H9 (cell line): ENCODE results near the gene RAI1. TPM values are rescaled to one million over a fixed set of nuclear protein-coding genes. Genes with fewer than 3 reads are reported as not detected.

Source experiments
- DNase-seq: peaks from one replicate; pipeline ENCODE4 v3.0.0-alpha.2; 2017
- H2AFZ ChIP-seq: one replicate; pipeline ENCODE4 v1.6.1; 2013; ENCODE audit warnings: mild to moderate bottlenecking, low read length, control low read depth, moderate library complexity
- H2AK5ac ChIP-seq: 2 replicates; pipeline ENCODE4 v1.6.1; 2013; ENCODE audit warnings: low read length, control low read depth, mixed read lengths; ENCODE audit not compliant: insufficient read length
- H2BK120ac ChIP-seq: one replicate; pipeline ENCODE4 v1.6.1; 2013; ENCODE audit warnings: low read depth, mild to moderate bottlenecking, low read length, control low read depth, inconsistent platforms; ENCODE audit not compliant: poor library complexity, severe bottlenecking
- H2BK12ac ChIP-seq: 2 replicates; pipeline ENCODE4 v1.6.1; 2013; ENCODE audit warnings: low read length, control low read depth, mixed read lengths, low read depth; ENCODE audit not compliant: insufficient read length
- H2BK15ac ChIP-seq: 2 replicates; pipeline ENCODE4 v1.6.1; 2013; ENCODE audit warnings: low read depth, low read length, control low read depth
- H2BK20ac ChIP-seq: one replicate; pipeline ENCODE4 v1.6.1; 2013; ENCODE audit warnings: low read depth, mild to moderate bottlenecking, low read length, control low read depth, inconsistent platforms; ENCODE audit not compliant: poor library complexity, severe bottlenecking
- H2BK5ac ChIP-seq: 2 replicates; pipeline ENCODE4 v1.6.1; 2013; ENCODE audit warnings: low read length, control low read depth, mixed read lengths; ENCODE audit not compliant: insufficient read length
- H3K14ac ChIP-seq: 2 replicates; pipeline ENCODE4 v1.6.1; 2013; ENCODE audit warnings: low read length, control low read depth; ENCODE audit not compliant: insufficient read depth
- H3K18ac ChIP-seq: 2 replicates; pipeline ENCODE4 v1.6.1; 2013; ENCODE audit warnings: low read depth, mild to moderate bottlenecking, mixed read lengths, low read length, control low read depth; ENCODE audit not compliant: insufficient read length
- H3K23ac ChIP-seq: 2 replicates; pipeline ENCODE4 v1.6.1; 2013; ENCODE audit warnings: low read length, control low read depth, mixed read lengths, low read depth; ENCODE audit not compliant: insufficient read length
- H3K23me2 ChIP-seq: 2 replicates; pipeline ENCODE4 v1.6.1; 2013; ENCODE audit warnings: low read depth, mild to moderate bottlenecking, mixed read lengths, low read length, control low read depth; ENCODE audit not compliant: insufficient read length, poor library complexity, severe bottlenecking
- H3K27ac ChIP-seq: 2 replicates; pipeline ENCODE4 v1.5.1; 2013; ENCODE audit warnings: low read length, control low read depth, mixed read lengths, low read depth; ENCODE audit not compliant: insufficient read length
- H3K27me3 ChIP-seq: 2 replicates; pipeline ENCODE4 v1.6.1; 2013; ENCODE audit warnings: low read length, control low read depth, inconsistent platforms; ENCODE audit not compliant: insufficient read depth
- H3K4ac ChIP-seq: 2 replicates; pipeline ENCODE4 v1.6.1; 2013; ENCODE audit warnings: low read depth, mild to moderate bottlenecking, control low read depth, inconsistent platforms, low read length, moderate library complexity
- H3K4me1 ChIP-seq: 2 replicates; pipeline ENCODE4 v1.6.1; 2013; ENCODE audit warnings: low read length, control low read depth, inconsistent platforms; ENCODE audit not compliant: insufficient read depth
- H3K4me2 ChIP-seq: 2 replicates; pipeline ENCODE4 v1.6.1; 2013; ENCODE audit warnings: low read length, control low read depth, mixed read lengths; ENCODE audit not compliant: insufficient read length, insufficient read depth
- H3K56ac ChIP-seq: 2 replicates; pipeline ENCODE4 v1.6.1; 2013; ENCODE audit warnings: low read depth, mild to moderate bottlenecking, mixed read lengths, low read length, control low read depth; ENCODE audit not compliant: insufficient read length
- H3K79me1 ChIP-seq: 2 replicates; pipeline ENCODE4 v1.6.1; 2013; ENCODE audit warnings: low read depth, mild to moderate bottlenecking, moderate library complexity, low read length, control low read depth, inconsistent platforms; ENCODE audit not compliant: insufficient read depth, poor library complexity, severe bottlenecking
- H3K79me2 ChIP-seq: 2 replicates; pipeline ENCODE4 v1.6.1; 2013; ENCODE audit warnings: low read length, control low read depth, inconsistent platforms; ENCODE audit not compliant: insufficient read depth
- H3K9ac ChIP-seq: 2 replicates; pipeline ENCODE4 v1.6.1; 2013; ENCODE audit warnings: low read length, control low read depth, mixed read lengths; ENCODE audit not compliant: insufficient read length; ENCODE audit errors: extremely low read depth
- H3K9me3 ChIP-seq: one replicate; pipeline ENCODE4 v1.6.1; 2013; ENCODE audit warnings: low read depth, low read length, inconsistent platforms; ENCODE audit not compliant: control insufficient read depth
- H3T11ph ChIP-seq: one replicate; pipeline ENCODE4 v1.6.1; 2013; ENCODE audit warnings: mild to moderate bottlenecking, low read length, control low read depth, inconsistent platforms
- H4K20me1 ChIP-seq: one replicate; pipeline ENCODE4 v1.6.1; 2013; ENCODE audit not compliant: control insufficient read depth, insufficient read length, insufficient read depth
- H4K5ac ChIP-seq: 2 replicates; pipeline ENCODE4 v1.6.1; 2013; ENCODE audit warnings: low read depth, mild to moderate bottlenecking, mixed read lengths, low read length, control low read depth; ENCODE audit not compliant: insufficient read length
- H4K8ac ChIP-seq: replicated peaks from 2 replicates; pipeline ENCODE4 v1.6.1; 2013; ENCODE audit warnings: low read length, control low read depth, mixed read lengths, low read depth; ENCODE audit not compliant: insufficient read length
- H4K91ac ChIP-seq: 2 replicates; pipeline ENCODE4 v1.6.1; 2013; ENCODE audit warnings: low read depth, mild to moderate bottlenecking, moderate library complexity, mixed read lengths, low read length, control low read depth; ENCODE audit not compliant: insufficient read length
- H3K27ac Mint-ChIP-seq, 3 experiments: 2 replicates in 2 of 3; 3 replicates in 1 of 3; pipeline ENCODE4 v1.8.0; 2020 to 2021; ENCODE audit warnings: mixed read lengths in 3 of 3, mild to moderate bottlenecking in 1 of 3, moderate library complexity in 1 of 3
- H3K27me3 Mint-ChIP-seq: 2 replicates; pipeline ENCODE4 v1.8.0; 2021; ENCODE audit warnings: low read depth, mild to moderate bottlenecking, moderate library complexity, mixed read lengths
- H3K36me3 Mint-ChIP-seq, 3 experiments: 2 replicates in 2 of 3; 3 replicates in 1 of 3; pipeline ENCODE4 v1.8.0; 2020 to 2021; ENCODE audit warnings: low read depth in 3 of 3, mixed read lengths in 3 of 3; ENCODE audit not compliant: insufficient read depth in 1 of 3
- H3K4me1 Mint-ChIP-seq, 2 experiments: 2 replicates each; pipeline ENCODE4 v1.8.0; 2020; ENCODE audit warnings: mixed read lengths in 2 of 2
- H3K4me3 Mint-ChIP-seq, 2 experiments: 2 replicates in 1 of 2; 3 replicates in 1 of 2; pipeline ENCODE4 v1.8.0; 2020 to 2021; ENCODE audit warnings: mild to moderate bottlenecking in 2 of 2, mixed read lengths in 2 of 2, moderate library complexity in 1 of 2
- H3K9me3 Mint-ChIP-seq, 2 experiments: 2 replicates in 1 of 2; 3 replicates in 1 of 2; pipeline ENCODE4 v1.8.0; 2020; ENCODE audit warnings: mild to moderate bottlenecking in 2 of 2, mixed read lengths in 2 of 2, moderate library complexity in 1 of 2
- WGBS: extraction: QIAGEN DNeasy Blood & Tissue Kit; methylation state at CpG from one replicate; pipeline ENCODE4 v1.1.7; 2013; ENCODE audit warnings: missing lambda C conversion rate, low lambda C conversion rate, mixed read lengths; ENCODE audit not compliant: insufficient read length; ENCODE audit errors: extremely low coverage; 5-methylcytosine and 5-hydroxymethylcytosine counted together
- total RNA-seq: library from RNA; stranded (reverse); gene quantifications from 2 replicates; pipeline ENCODE4 v1.2.1, GENCODE V29; 2021
- TF ChIP-seq, protein P1 (sequence below): fragments of 200-600 bp; sonication (generic); conservative IDR thresholded peaks from 3 replicates; pipeline ENCODE4 v1.8.0; 2021; ENCODE audit warnings: antibody characterized with exemption, mild to moderate bottlenecking

Gene RAI1
- total RNA-seq, 1 experiment from 2014 or later = 1.5 TPM

DNA sequence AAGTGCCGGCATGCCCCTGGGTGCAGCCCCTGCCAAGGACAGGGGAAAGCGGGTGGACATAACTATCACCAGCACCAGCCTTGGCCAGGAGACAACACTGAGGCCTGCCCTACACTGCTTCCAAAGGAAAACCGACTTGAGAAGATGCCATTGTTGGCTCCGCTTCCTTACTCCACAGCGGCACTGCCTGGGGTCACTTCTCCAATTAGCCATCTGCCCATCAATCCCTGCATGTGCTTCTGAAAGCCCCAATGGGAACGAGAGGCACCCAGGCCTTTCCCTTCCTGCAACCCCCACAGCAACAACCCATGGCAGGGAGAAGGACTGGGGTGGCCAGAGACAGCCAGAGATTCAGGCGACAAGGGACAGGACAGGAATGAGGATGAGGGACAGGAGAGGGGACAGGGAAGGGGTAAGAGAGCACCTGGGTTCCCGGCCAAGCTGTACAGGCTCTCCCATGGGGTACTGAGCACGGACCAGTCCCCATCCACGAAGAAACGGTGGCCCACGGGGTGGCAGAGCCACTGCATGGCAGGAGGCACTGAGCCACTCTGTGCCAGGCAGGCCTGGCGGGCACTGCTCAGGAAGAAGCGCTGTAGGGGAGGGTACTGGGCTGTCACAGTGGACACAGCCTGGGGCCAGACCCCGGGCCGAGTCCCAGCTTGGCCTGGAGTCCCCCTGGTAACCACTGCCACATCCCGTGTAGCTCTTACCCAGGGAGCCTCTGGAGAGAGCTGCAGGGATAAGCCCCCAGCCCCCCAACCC, 134.4 kb downstream of the RAI1 start:
- H3K27me3 ChIP-seq = no peaks in the 10 kb centered on the region; the same call in 1 of the 2 replicates
- H3K56ac ChIP-seq = no peak overlapping the region
- no peaks in the 10 kb centered on the region for H3K79me1 ChIP-seq
- H4K20me1 ChIP-seq = no peaks in the 10 kb centered on the region
- no peak overlapping the region for H3K27ac ChIP-seq
- H2BK15ac ChIP-seq = no peak overlapping the region
- H4K5ac ChIP-seq = no peak overlapping the region
- no peaks in the 10 kb centered on the region; the same call in 1 of the 2 replicates for H3K4me1 ChIP-seq
- H3K79me2 ChIP-seq = no peaks in the 10 kb centered on the region
- peaks cover 26 to 66% (median 57%) of the 10 kb centered on the region in 3 experiments for H3K36me3 Mint-ChIP-seq
- no peak overlapping the region for H4K8ac ChIP-seq
- no peak overlapping the region for H2BK5ac ChIP-seq
- no peak overlapping the region for H2BK20ac ChIP-seq
- no peaks in the 10 kb centered on the region for H3K9me3 ChIP-seq
- no peak overlapping the region for H2AK5ac ChIP-seq
- WGBS = no CpG with 5 or more reads among the region's 17 CpGs
- H3K23ac ChIP-seq = no peak overlapping the region
- DNase-seq = no peak
- no peak overlapping the region for H3K18ac ChIP-seq
- peaks cover 2% of the 10 kb centered on the region; the same call in 1 of the 2 replicates for H3K27me3 Mint-ChIP-seq
- H3K4ac ChIP-seq = no peak overlapping the region
- no peaks in the 10 kb centered on the region for H3K23me2 ChIP-seq
- H3K27ac Mint-ChIP-seq = peak overlapping the region; percentile 78 to 81 (median 81); a peak in 5 of 7 replicates
- H3K4me2 ChIP-seq = no peak overlapping the region
- no peak overlapping the region for H4K91ac ChIP-seq
- H3T11ph ChIP-seq = no peak overlapping the region
- no peak overlapping the region for H3K9ac ChIP-seq
- TF ChIP-seq, protein P1, sequence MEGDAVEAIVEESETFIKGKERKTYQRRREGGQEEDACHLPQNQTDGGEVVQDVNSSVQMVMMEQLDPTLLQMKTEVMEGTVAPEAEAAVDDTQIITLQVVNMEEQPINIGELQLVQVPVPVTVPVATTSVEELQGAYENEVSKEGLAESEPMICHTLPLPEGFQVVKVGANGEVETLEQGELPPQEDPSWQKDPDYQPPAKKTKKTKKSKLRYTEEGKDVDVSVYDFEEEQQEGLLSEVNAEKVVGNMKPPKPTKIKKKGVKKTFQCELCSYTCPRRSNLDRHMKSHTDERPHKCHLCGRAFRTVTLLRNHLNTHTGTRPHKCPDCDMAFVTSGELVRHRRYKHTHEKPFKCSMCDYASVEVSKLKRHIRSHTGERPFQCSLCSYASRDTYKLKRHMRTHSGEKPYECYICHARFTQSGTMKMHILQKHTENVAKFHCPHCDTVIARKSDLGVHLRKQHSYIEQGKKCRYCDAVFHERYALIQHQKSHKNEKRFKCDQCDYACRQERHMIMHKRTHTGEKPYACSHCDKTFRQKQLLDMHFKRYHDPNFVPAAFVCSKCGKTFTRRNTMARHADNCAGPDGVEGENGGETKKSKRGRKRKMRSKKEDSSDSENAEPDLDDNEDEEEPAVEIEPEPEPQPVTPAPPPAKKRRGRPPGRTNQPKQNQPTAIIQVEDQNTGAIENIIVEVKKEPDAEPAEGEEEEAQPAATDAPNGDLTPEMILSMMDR = no peak
- no peak overlapping the region for H3K4me3 Mint-ChIP-seq
- H2BK12ac ChIP-seq = no peak overlapping the region
- H2BK120ac ChIP-seq = no peak overlapping the region
- H2AFZ ChIP-seq = no peak overlapping the region
- H3K14ac ChIP-seq = no peak overlapping the region
- peaks cover 21 to 38% of the 10 kb centered on the region in 2 experiments for H3K4me1 Mint-ChIP-seq
- H3K9me3 Mint-ChIP-seq = no peaks in the 10 kb centered on the region
